ENCODE results near the gene LYRM9. TPM values are rescaled to one million over a fixed set of nuclear protein-coding genes. Genes with fewer than 3 reads are reported as not detected.

The LYRM9 gene
- total RNA-seq, 5 donors from 2014 or later (not counting 1 experiment from before 2014, with no cell fraction given), result 11.7 to 19.2 (median 14.2) TPM

GRCh38 chr17:27871407-27871806, 21.8 kb downstream of the LYRM9 start:
- Mint-ChIP-seq H3K4me3 (no peak overlapping the region), H3K27me3 (no peaks in the 10 kb centered on the region), H3K9me3 (peaks cover 0 to 5% (median 4%) of the 10 kb centered on the region in 3 donors), H3K4me1 (no peaks in the 10 kb centered on the region), H3K36me3 (peaks cover 18% of the 10 kb centered on the region), H3K27ac (no peak overlapping the region)
- Histone ChIP-seq H3K36me3 (ENCODE audit: control insufficient read depth in 2 of 2, extremely low read depth in 1 of 2, insufficient read depth in 1 of 2, low read length in 1 of 2) (no peaks in the 10 kb centered on the region), H3K4me1 (ENCODE audit: control insufficient read depth in 1 of 2, extremely low read depth in 1 of 2, insufficient read depth in 2 of 2, low read length in 2 of 2) (no peaks in the 10 kb centered on the region), H3K27me3 (replicated peaks in 1 of 2; ENCODE audit: control insufficient read depth in 2 of 2, extremely low read depth in 1 of 2, insufficient read depth in 2 of 2, low read length in 1 of 2) (no peaks in the 10 kb centered on the region), H3K9me3 (no peaks in the 10 kb centered on the region), H3K4me3 (ENCODE audit: control insufficient read depth in 1 of 2, extremely low read depth in 1 of 2, low read length in 1 of 2) (no peak overlapping the region), H3K27ac (ENCODE audit: low read length) (no peak overlapping the region)
- ChIA-PET POLR2A (no interaction called here), CTCF (no interaction called here)
- ATAC-seq (replicated peaks in 1 of 4) (no peak), DNase-seq (no peak)
- 75% methylated on average over 2 of the region's 2 CpGs for WGBS (ENCODE audit: insufficient coverage)

GRCh38 chr17:27870345-27870744, 22.8 kb downstream of the LYRM9 start:
- H3K27me3 Mint-ChIP-seq, result no peaks in the 10 kb centered on the region
- no peaks in the 10 kb centered on the region for H3K4me1 Mint-ChIP-seq
- H3K27ac Mint-ChIP-seq, result no peak overlapping the region
- no peaks in the 10 kb centered on the region for H3K4me1 ChIP-seq (ENCODE audit: control insufficient read depth in 1 of 2, extremely low read depth in 1 of 2, insufficient read depth in 2 of 2, low read length in 2 of 2)
- CTCF ChIA-PET, result no interaction called here
- H3K36me3 ChIP-seq (ENCODE audit: control insufficient read depth in 2 of 2, extremely low read depth in 1 of 2, insufficient read depth in 1 of 2, low read length in 1 of 2), result no peaks in the 10 kb centered on the region
- no peak overlapping the region for H3K4me3 ChIP-seq (ENCODE audit: control insufficient read depth in 1 of 2, extremely low read depth in 1 of 2, low read length in 1 of 2)
- no peak overlapping the region for H3K27ac ChIP-seq (ENCODE audit: low read length)
- no peak for ATAC-seq (replicated peaks in 1 of 4)
- no peak overlapping the region for H3K4me3 Mint-ChIP-seq
- 94% methylated on average over 2 of the region's 2 CpGs for WGBS (ENCODE audit: insufficient coverage)
- no peaks in the 10 kb centered on the region for H3K27me3 ChIP-seq (replicated peaks in 1 of 2; ENCODE audit: control insufficient read depth in 2 of 2, extremely low read depth in 1 of 2, insufficient read depth in 2 of 2, low read length in 1 of 2)
- peaks cover 13% of the 10 kb centered on the region for H3K36me3 Mint-ChIP-seq
- POLR2A ChIA-PET, result no interaction called here
- no peak for DNase-seq
- peaks cover 0 to 5% (median 4%) of the 10 kb centered on the region in 3 donors for H3K9me3 Mint-ChIP-seq
- H3K9me3 ChIP-seq, result no peaks in the 10 kb centered on the region

GRCh38 chr17:27868565-27868964, 24.6 kb downstream of the LYRM9 start:
- Mint-ChIP-seq H3K27ac (no peak overlapping the region), H3K9me3 (peaks cover 0 to 3% (median 2%) of the 10 kb centered on the region in 3 donors), H3K36me3 (peaks cover 3% of the 10 kb centered on the region), H3K4me3 (no peak overlapping the region), H3K4me1 (no peaks in the 10 kb centered on the region), H3K27me3 (no peaks in the 10 kb centered on the region)
- H3K9me3 ChIP-seq, result no peaks in the 10 kb centered on the region
- no peak overlapping the region for H3K4me3 ChIP-seq (ENCODE audit: control insufficient read depth in 1 of 2, extremely low read depth in 1 of 2, low read length in 1 of 2)
- no peaks in the 10 kb centered on the region for H3K36me3 ChIP-seq (ENCODE audit: control insufficient read depth in 2 of 2, extremely low read depth in 1 of 2, insufficient read depth in 1 of 2, low read length in 1 of 2)
- ChIA-PET CTCF (no interaction called here), POLR2A (no interaction called here)
- no peaks in the 10 kb centered on the region for H3K27me3 ChIP-seq (replicated peaks in 1 of 2; ENCODE audit: control insufficient read depth in 2 of 2, extremely low read depth in 1 of 2, insufficient read depth in 2 of 2, low read length in 1 of 2)
- no peak for ATAC-seq (replicated peaks in 1 of 4)
- 97% methylated on average over 6 of the region's 8 CpGs for WGBS (ENCODE audit: insufficient coverage)
- H3K4me1 ChIP-seq (ENCODE audit: control insufficient read depth in 1 of 2, extremely low read depth in 1 of 2, insufficient read depth in 2 of 2, low read length in 2 of 2), result no peaks in the 10 kb centered on the region
- DNase-seq, result no peak
- no peak overlapping the region for H3K27ac ChIP-seq (ENCODE audit: low read length)

- H3K36me3 ChIP-seq (ENCODE audit: control insufficient read depth in 2 of 2, extremely low read depth in 1 of 2, insufficient read depth in 1 of 2, low read length in 1 of 2), result no peaks in the 10 kb centered on the region
- no peaks in the 10 kb centered on the region for H3K27me3 ChIP-seq (replicated peaks in 1 of 2; ENCODE audit: control insufficient read depth in 2 of 2, extremely low read depth in 1 of 2, insufficient read depth in 2 of 2, low read length in 1 of 2)
- no peak for ATAC-seq (replicated peaks in 1 of 4)
- Mint-ChIP-seq H3K36me3 (no peaks in the 10 kb centered on the region), H3K27ac (no peak overlapping the region), H3K9me3 (no peaks in the 10 kb centered on the region), H3K27me3 (peaks cover 2 to 4% of the 10 kb centered on the region in 2 donors), H3K4me1 (no peaks in the 10 kb centered on the region), H3K4me3 (no peak overlapping the region)
- WGBS (ENCODE audit: insufficient coverage), result 100% methylated on average over 2 of the region's 4 CpGs
- H3K4me3 ChIP-seq (ENCODE audit: control insufficient read depth in 1 of 2, extremely low read depth in 1 of 2, low read length in 1 of 2), result no peak overlapping the region
- DNase-seq, result no peak
- ChIA-PET CTCF (no interaction called here), POLR2A (no interaction called here)
- no peak overlapping the region for H3K27ac ChIP-seq (ENCODE audit: low read length)
- H3K9me3 ChIP-seq, result no peaks in the 10 kb centered on the region
- H3K4me1 ChIP-seq (ENCODE audit: control insufficient read depth in 1 of 2, extremely low read depth in 1 of 2, insufficient read depth in 2 of 2, low read length in 2 of 2), result no peaks in the 10 kb centered on the region
Observed at GRCh38 chr17:27862840-27863239, 30.3 kb downstream of the LYRM9 start.

- H3K4me1 ChIP-seq (ENCODE audit: control insufficient read depth in 1 of 2, extremely low read depth in 1 of 2, insufficient read depth in 2 of 2, low read length in 2 of 2), result no peaks in the 10 kb centered on the region
- Mint-ChIP-seq H3K4me3 (no peak overlapping the region), H3K4me1 (no peaks in the 10 kb centered on the region), H3K27me3 (peaks cover 2 to 4% of the 10 kb centered on the region in 2 donors), H3K27ac (no peak overlapping the region), H3K36me3 (no peaks in the 10 kb centered on the region), H3K9me3 (no peaks in the 10 kb centered on the region)
- 68% methylated on average over 3 of the region's 4 CpGs for WGBS (ENCODE audit: insufficient coverage)
- no peaks in the 10 kb centered on the region for H3K36me3 ChIP-seq (ENCODE audit: control insufficient read depth in 2 of 2, extremely low read depth in 1 of 2, insufficient read depth in 1 of 2, low read length in 1 of 2)
- H3K27me3 ChIP-seq (replicated peaks in 1 of 2; ENCODE audit: control insufficient read depth in 2 of 2, extremely low read depth in 1 of 2, insufficient read depth in 2 of 2, low read length in 1 of 2), result no peaks in the 10 kb centered on the region
- H3K4me3 ChIP-seq (ENCODE audit: control insufficient read depth in 1 of 2, extremely low read depth in 1 of 2, low read length in 1 of 2), result no peak overlapping the region
- ATAC-seq (replicated peaks in 1 of 4) (no peak), DNase-seq (no peak)
- ChIA-PET POLR2A (no interaction called here), CTCF (no interaction called here)
- H3K27ac ChIP-seq (ENCODE audit: low read length), result no peak overlapping the region
- no peaks in the 10 kb centered on the region for H3K9me3 ChIP-seq
Observed at GRCh38 chr17:27862004-27862403, 31.2 kb downstream of the LYRM9 start.

- 88% methylated on average over 1 of the region's 3 CpGs for WGBS (ENCODE audit: insufficient coverage)
- H3K4me1 ChIP-seq (ENCODE audit: control insufficient read depth in 1 of 2, extremely low read depth in 1 of 2, insufficient read depth in 2 of 2, low read length in 2 of 2), result no peaks in the 10 kb centered on the region
- POLR2A ChIA-PET, result no interaction called here
Observed at GRCh38 chr17:27860971-27861664, 32.0 kb downstream of the LYRM9 start.

More at GRCh38 chr17:27860971-27861664, 32.0 kb downstream of the LYRM9 start:
- CTCF ChIA-PET, result interaction anchor here in 1 of 2 donors (0.9 kb wide), 1 partner anchor 33 kb away, joined by 3 read pairs; no protein-coding TSS in a partner anchor
- Histone ChIP-seq H3K9me3 (no peaks in the 10 kb centered on the region), H3K27me3 (replicated peaks in 1 of 2; ENCODE audit: control insufficient read depth in 2 of 2, extremely low read depth in 1 of 2, insufficient read depth in 2 of 2, low read length in 1 of 2) (no peaks in the 10 kb centered on the region), H3K27ac (ENCODE audit: low read length) (no peak overlapping the region), H3K4me3 (ENCODE audit: control insufficient read depth in 1 of 2, extremely low read depth in 1 of 2, low read length in 1 of 2) (no peak overlapping the region), H3K36me3 (ENCODE audit: control insufficient read depth in 2 of 2, extremely low read depth in 1 of 2, insufficient read depth in 1 of 2, low read length in 1 of 2) (no peaks in the 10 kb centered on the region)
- no peak overlapping the region for H3K27ac Mint-ChIP-seq
- ATAC-seq (replicated peaks in 1 of 4) (no peak), DNase-seq (no peak)
- H3K27me3 Mint-ChIP-seq, result peaks cover 2 to 4% of the 10 kb centered on the region in 2 donors
- H3K9me3 Mint-ChIP-seq, result no peaks in the 10 kb centered on the region
- H3K4me1 Mint-ChIP-seq, result no peaks in the 10 kb centered on the region
- H3K4me3 Mint-ChIP-seq, result no peak overlapping the region
- no peaks in the 10 kb centered on the region for H3K36me3 Mint-ChIP-seq

All from T-cell (primary cell).